ENCODE results near the gene MRAS.

DNA sequence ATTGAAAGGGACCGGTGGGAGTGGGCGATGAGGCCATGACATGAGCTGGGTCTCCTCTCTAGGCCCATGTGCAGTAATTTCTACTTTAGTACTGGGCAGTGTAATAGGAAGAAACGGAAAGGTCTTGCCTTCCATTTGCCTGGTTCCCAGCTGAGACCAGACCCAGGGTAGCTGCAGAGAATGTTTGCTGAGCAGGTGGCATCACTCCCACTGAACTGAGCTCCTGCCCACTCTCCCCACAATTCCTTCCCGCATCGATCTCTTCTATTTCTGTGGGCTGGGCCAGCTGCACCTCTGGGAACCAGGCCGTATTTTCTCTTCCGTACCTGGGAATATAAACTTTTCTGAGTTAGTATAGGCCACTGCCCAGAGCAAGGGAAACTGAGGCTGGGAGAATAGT is 101.8 kb downstream of the MRAS start:
- no peak for TF ChIP-seq POLR2A (IDR thresholded peaks at IDR 0.05)
- TF ChIP-seq CTCF (IDR thresholded peaks at IDR 0.05) = no peak
